Central memory CD8-positive, alpha-beta T cell (primary cell): ENCODE measurements around the gene DEFB113.
"Not testable (repeated sequence)": the region's sequence is repeated elsewhere in the genome, so short reads cannot be mapped to it uniquely, and the experiment has no call there.

Experiments used
- ATAC-seq: fragments of 150-1000 bp; cut with Tn5 transposase; replicated peaks from 2 replicates; pipeline ENCODE4 v1.10.0; 2022; ENCODE audit warnings: mild to moderate bottlenecking, moderate FRiP score, moderate number of reproducible peaks; ENCODE audit not compliant: poor library complexity, severe bottlenecking; ENCODE audit errors: extremely low read depth
- DNase-seq, 2 donors: peaks; one replicate each; pipeline ENCODE4 v3.0.0; 2021; ENCODE audit warnings: low spot score in 2 of 2
- H3K27ac Mint-ChIP-seq: one replicate; pipeline ENCODE4 v1.8.0; 2022; ENCODE audit warnings: low read depth, mild to moderate bottlenecking, moderate library complexity, mixed read lengths
- H3K27me3 Mint-ChIP-seq: one replicate; pipeline ENCODE4 v1.8.0; 2022; ENCODE audit warnings: mixed read lengths
- H3K36me3 Mint-ChIP-seq: one replicate; pipeline ENCODE4 v1.8.0; 2022; ENCODE audit warnings: mild to moderate bottlenecking, moderate library complexity, mixed read lengths; ENCODE audit not compliant: insufficient read depth
- H3K4me1 Mint-ChIP-seq: one replicate; pipeline ENCODE4 v1.8.0; 2022; ENCODE audit warnings: mixed read lengths
- H3K4me3 Mint-ChIP-seq: one replicate; pipeline ENCODE4 v1.8.0; 2022; ENCODE audit warnings: mild to moderate bottlenecking, moderate library complexity, mixed read lengths
- H3K9me3 Mint-ChIP-seq: one replicate; pipeline ENCODE4 v1.8.0; 2022; ENCODE audit warnings: mixed read lengths

The DEFB113 gene

DNA sequence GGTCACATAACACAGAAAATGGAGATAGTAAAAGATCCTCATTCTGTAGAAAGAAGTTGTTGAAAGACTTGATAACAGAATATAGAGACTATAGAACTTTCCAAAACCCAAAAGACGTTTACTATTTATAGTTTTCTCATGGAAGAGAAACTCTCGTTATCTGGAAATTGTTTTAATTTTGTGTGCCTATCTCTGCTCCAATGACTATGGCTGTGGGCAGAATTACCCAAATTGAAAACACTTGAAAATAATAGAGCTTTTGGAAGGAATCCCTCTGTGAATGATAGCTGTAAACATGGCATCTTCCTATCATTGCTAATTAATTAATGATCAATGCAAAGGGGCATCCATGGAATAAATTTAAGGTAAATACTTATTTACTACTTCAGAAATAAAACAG, 5.4 kb downstream of the DEFB113 start, which contains the start of gene DEFB114:
Gene DEFB114, minus strand, starts transcription at position 101 of the 400 bp plus-strand sequence. Its CDS starts 59 bp downstream, at position 42.
- no peak for ATAC-seq
- Mint-ChIP-seq H3K27me3 (no peaks in the 10 kb centered on the region), H3K4me3 (no peak within 1 kb of the TSS), H3K36me3 (no peaks in the 10 kb centered on the region), H3K4me1 (no peaks in the 10 kb centered on the region), H3K9me3 (peaks cover 8% of the 10 kb centered on the region), H3K27ac (no peak within 1 kb of the TSS)
- DNase-seq, result no peak

DNA sequence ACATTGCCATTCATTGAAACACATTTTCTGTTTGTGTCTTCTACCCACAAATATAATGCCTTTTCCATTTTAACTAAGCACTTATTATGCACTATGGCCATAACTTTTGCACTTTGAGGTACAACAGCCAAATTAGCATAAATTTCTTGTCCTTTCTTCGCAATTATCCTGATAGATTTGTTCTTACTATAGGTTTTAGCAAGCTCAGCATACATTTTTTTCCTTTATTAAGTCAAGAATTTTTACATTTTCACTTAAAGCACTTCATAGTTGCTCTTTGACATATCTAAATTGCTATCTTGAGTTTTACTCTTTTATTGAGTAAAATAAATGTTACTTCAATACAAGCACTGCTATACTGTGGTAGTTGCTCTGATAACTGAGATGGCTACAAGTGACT, 11.2 kb downstream of the DEFB113 start:
- Mint-ChIP-seq H3K4me3 (no peak overlapping the region), H3K9me3 (peaks cover 26% of the 10 kb centered on the region), H3K4me1 (no peaks in the 10 kb centered on the region), H3K36me3 (no peaks in the 10 kb centered on the region), H3K27ac (no peak overlapping the region), H3K27me3 (no peaks in the 10 kb centered on the region)
- ATAC-seq (no peak), DNase-seq (no peak)

DNA sequence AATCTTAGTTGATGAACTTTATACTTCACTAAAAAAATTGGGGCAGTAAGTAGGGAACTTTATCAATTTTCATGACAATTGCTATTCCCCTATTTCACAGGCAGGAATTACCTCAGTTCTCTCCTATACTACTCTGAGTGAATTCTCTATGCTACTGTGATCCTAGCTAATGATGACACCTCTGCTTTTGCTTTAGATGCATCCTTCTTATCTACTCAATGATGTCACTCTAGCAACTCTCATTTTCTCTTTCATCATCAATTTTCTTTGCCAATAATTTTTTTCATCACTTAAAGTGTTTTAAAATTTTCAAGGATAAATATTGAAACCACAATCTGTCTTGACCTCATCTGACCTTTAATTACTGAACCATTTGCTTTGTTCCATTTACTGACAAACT, 13.6 kb downstream of the DEFB113 start:
- Mint-ChIP-seq H3K9me3 (peaks cover 34% of the 10 kb centered on the region), H3K4me3 (no peak overlapping the region), H3K4me1 (no peaks in the 10 kb centered on the region), H3K36me3 (no peaks in the 10 kb centered on the region), H3K27ac (no peak overlapping the region), H3K27me3 (no peaks in the 10 kb centered on the region)
- no peak for DNase-seq
- no peak for ATAC-seq

DNA sequence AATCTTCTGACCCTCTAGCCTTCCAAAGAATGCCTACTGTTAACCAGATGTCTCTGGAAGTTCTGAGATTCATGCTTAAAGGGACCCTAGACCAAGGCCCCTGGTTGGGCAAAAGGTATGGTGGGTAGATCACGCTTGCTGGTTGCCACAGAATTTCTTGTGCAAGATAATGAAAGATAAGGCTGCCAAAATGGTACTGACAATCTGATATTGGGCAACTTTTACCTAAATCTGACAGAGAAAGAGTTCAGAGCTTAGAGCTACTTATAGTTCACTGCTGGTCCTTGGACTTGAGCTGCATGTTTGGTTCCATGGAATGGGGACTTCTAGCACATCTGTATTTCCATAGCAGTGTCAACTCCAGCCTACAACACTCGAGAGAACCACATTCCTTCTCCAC, 17.5 kb downstream of the DEFB113 start:
- Mint-ChIP-seq H3K27ac (no peak overlapping the region), H3K4me3 (no peak overlapping the region), H3K36me3 (no peaks in the 10 kb centered on the region), H3K4me1 (no peaks in the 10 kb centered on the region), H3K27me3 (no peaks in the 10 kb centered on the region), H3K9me3 (peaks cover 29% of the 10 kb centered on the region)
- DNase-seq (no peak), ATAC-seq (no peak)

DNA sequence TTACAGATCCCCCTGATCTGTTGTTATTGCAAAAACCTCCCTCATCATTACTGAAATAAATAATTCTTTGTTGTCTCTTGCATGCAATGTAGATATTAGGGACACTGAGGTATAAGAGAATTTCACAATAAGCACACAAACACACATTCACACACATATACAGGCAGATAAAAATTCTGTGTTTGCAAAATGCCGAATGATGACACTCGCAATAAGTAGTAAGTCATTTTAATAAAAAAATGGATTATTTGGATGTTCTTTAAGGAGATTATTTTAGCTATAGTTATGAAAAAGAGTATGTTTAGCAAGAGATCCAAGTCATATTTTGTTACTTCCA, 19.0 kb downstream of the DEFB113 start:
- Mint-ChIP-seq H3K9me3 (peaks cover 25% of the 10 kb centered on the region), H3K4me3 (no peak overlapping the region), H3K36me3 (no peaks in the 10 kb centered on the region), H3K27me3 (no peaks in the 10 kb centered on the region), H3K27ac (no peak overlapping the region), H3K4me1 (no peaks in the 10 kb centered on the region)
- no peak for ATAC-seq
- DNase-seq, result no peak

DNA sequence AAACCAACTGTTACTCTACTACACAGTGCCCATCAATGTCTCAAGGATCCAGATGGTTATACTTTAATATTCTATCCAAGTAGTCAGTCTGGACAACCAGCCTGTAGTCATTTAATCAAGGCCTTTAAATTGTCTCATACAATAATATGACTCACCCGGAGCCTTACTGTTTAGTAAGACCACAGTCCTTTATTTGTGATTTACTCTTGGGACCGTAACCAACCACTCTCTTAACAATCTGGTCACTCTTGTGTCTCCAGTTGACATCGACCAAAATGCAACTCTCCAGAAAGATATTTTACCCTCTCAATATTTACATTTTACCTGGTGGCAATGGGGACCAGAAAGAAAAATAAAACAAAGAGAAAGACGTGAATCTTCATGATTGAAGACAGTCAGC, 20.4 kb downstream of the DEFB113 start:
- Mint-ChIP-seq H3K9me3 (peaks cover 29% of the 10 kb centered on the region), H3K36me3 (no peaks in the 10 kb centered on the region), H3K27ac (no peak overlapping the region), H3K4me1 (no peaks in the 10 kb centered on the region), H3K4me3 (no peak overlapping the region), H3K27me3 (no peaks in the 10 kb centered on the region)
- DNase-seq, result no peak
- no peak for ATAC-seq

DNA sequence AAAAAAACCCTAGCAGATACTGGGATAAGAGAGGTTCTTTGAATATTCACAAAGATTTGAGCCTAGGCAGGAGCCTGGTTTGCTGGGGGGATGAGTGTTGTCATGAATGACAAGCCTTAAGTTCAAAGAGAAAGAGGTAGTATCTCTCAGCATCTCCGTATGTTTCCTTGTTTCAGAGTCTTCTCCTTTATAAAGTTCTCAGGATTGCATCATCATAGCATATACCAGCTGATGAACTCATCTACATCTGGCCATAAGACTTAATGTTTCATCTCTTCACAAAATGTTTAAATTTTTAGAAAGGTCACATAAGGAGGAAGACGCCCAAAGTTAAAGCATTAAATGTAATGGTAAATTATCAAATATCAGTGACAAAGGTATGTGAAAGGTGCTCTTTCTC, 22.6 kb downstream of the DEFB113 start:
- ATAC-seq (no peak), DNase-seq (no peak)
- Mint-ChIP-seq H3K36me3 (no peaks in the 10 kb centered on the region), H3K4me3 (no peak overlapping the region), H3K4me1 (no peaks in the 10 kb centered on the region), H3K27ac (no peak overlapping the region), H3K9me3 (peaks cover 20% of the 10 kb centered on the region), H3K27me3 (no peaks in the 10 kb centered on the region)

DNA sequence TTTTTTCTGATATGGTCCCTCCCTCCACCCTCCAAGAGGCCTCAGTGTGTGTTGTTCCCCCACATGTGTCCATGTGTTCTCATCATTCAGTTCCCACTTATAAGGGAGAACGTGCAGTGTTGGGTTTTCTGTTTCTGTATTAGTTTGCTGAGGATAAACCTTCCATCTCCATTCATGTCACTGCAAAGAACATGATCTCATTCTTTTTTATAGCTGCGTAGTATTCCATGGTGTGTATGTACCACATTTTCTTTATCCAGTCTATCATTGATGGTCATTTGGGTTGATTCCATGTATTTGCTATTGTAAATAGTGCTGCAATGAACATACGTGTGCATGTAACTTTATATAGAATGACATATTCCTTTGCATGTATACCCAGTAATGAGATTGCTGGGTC, 25.4 kb downstream of the DEFB113 start:
- not testable (repeated sequence) for H3K27ac Mint-ChIP-seq, H3K36me3 Mint-ChIP-seq, H3K27me3 Mint-ChIP-seq, ATAC-seq, H3K4me1 Mint-ChIP-seq, H3K4me3 Mint-ChIP-seq, DNase-seq
- peaks cover 20% of the 10 kb centered on the region for H3K9me3 Mint-ChIP-seq

DNA sequence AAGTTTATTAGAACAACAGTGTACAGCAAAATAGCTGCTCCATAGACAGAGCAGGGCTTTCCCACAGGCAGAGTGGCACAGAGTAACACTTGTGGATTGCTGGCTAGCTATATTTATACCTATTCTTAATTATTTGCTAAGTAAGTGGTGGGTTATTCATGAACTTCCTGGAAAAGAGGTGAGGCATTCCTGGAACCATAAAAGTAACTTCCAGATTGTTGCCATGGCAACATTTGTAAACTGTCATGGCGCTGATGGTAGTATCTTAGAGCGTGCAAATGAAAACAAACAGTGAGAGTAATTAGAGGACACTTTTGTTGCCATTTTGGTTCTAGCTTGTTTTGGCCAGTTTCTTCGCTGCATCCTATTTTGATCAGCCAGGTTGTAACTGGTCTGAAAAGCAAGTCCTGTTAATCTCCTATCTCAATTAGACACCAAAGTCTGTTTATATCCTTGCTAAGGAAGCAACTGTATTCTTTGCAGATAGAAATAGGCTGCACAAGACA, 29.4 kb downstream of the DEFB113 start:
- Mint-ChIP-seq H3K27ac (no peak overlapping the region), H3K9me3 (peaks cover 20% of the 10 kb centered on the region), H3K27me3 (no peaks in the 10 kb centered on the region), H3K4me1 (no peaks in the 10 kb centered on the region), H3K36me3 (no peaks in the 10 kb centered on the region), H3K4me3 (no peak overlapping the region)
- no peak for ATAC-seq
- no peak for DNase-seq

DNA sequence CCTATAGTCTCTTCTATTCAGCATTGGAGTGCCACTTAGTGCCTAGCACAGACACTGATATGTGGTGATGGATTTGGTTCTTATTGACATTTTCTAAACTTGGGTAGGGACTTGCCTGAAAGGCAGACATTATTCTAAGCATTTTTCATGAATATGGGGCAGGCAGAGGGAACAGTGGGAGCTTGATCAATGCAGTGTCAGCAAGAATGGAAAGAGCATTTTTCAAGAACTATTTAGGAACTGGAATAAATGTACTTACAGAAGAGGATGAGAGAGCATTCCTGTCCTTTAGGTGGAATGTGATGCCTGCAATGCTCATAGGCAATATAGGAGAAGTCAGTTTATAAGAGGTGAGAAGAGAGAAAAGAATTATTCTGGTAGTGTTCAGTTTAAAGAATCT, 31.6 kb downstream of the DEFB113 start:
- ATAC-seq (no peak), DNase-seq (no peak)
- peaks cover 2% of the 10 kb centered on the region for H3K36me3 Mint-ChIP-seq
- H3K4me3 Mint-ChIP-seq, result no peak overlapping the region
- peaks cover 8% of the 10 kb centered on the region for H3K9me3 Mint-ChIP-seq
- no peak overlapping the region for H3K27ac Mint-ChIP-seq
- no peaks in the 10 kb centered on the region for H3K4me1 Mint-ChIP-seq
- H3K27me3 Mint-ChIP-seq, result no peaks in the 10 kb centered on the region

DNA sequence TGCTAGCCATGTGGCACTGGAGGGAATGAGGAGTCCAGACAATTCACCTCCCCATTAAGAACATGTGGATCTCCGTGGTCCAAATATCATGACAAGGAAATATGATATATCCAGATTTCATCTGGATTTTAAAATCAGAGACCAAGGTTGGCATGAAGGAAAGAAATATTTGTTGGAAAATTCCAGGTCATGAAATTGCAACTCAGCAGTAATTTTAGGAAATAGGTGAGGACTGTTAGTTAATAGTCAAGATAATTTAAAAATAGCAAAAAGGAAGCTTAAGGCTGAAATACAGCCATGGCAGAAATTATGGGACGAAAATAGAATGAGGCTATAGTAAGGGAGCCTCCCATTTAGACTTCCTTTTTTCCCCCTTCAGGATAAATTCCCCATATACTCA, 32.4 kb downstream of the DEFB113 start:
- ATAC-seq (no peak), DNase-seq (no peak)
- Mint-ChIP-seq H3K4me3 (no peak overlapping the region), H3K4me1 (no peaks in the 10 kb centered on the region), H3K27ac (no peak overlapping the region), H3K36me3 (peaks cover 2% of the 10 kb centered on the region), H3K27me3 (no peaks in the 10 kb centered on the region), H3K9me3 (peaks cover 8% of the 10 kb centered on the region)

DNA sequence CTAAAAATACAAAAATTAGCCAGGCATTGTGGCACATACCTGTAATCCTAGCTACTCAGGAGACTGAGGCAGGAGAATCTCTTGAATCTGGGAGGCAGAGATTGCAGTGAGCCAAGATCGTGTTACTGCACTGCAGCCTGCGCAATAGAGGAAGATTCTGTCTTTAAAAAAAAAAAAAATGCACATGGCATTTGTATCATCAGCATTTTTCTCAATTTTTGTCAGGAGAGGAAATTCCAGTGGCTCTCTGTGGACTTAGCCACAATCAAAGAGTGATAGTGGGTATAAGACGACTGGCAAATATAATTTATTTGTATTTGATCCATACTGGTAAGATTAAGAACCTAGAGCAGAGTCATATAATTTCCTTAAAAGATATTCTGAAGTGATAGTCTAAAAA, 34.0 kb downstream of the DEFB113 start:
- DNase-seq (no peak), ATAC-seq (no peak)
- Mint-ChIP-seq H3K4me3 (no peak overlapping the region), H3K4me1 (no peaks in the 10 kb centered on the region), H3K27me3 (no peaks in the 10 kb centered on the region), H3K36me3 (peaks cover 2% of the 10 kb centered on the region), H3K9me3 (peaks cover 14% of the 10 kb centered on the region), H3K27ac (no peak overlapping the region)

DNA sequence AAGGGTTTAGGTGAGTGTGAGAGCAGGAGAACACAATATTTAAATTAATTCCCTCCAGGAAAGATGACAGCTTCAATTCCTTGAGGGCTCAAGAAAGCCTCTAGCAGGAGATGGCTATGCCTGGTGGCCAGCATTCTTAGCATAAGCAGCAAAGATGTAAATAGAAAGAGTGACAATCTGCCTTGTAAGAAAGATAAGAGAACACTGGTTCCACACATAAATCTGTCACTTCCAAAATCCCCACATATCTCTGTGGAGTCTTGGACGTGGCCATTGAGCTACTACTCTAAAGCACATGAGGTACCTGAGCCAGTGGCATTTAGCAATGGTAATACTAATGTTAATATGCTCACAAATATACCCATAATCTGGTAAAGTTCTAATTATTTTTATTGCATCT, 34.7 kb downstream of the DEFB113 start:
- H3K4me3 Mint-ChIP-seq, result no peak overlapping the region
- no peaks in the 10 kb centered on the region for H3K27me3 Mint-ChIP-seq
- H3K36me3 Mint-ChIP-seq, result peaks cover 2% of the 10 kb centered on the region
- DNase-seq (no peak), ATAC-seq (no peak)
- H3K4me1 Mint-ChIP-seq, result no peaks in the 10 kb centered on the region
- H3K9me3 Mint-ChIP-seq, result peaks cover 14% of the 10 kb centered on the region
- no peak overlapping the region for H3K27ac Mint-ChIP-seq

DNA sequence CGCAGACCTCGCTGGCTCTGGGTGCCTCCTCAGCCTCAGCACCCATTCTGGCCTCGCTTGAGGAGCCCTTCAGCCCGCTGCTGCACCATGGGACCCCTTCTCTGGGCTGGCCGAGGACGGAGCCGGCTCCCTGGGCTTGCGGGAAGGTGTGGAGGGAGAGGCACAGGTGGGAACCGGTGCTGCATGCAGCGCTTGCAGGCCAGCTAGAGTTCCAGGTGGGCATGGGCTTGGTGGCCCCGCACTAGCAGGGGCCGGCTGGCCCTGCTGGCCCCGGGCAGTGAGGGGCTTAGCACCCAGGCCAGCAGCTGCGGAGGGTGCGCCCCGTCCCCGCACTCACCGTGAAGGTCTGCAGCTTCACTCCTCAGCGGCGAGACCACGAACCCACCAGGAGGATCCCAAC, 35.9 kb downstream of the DEFB113 start:
- Mint-ChIP-seq H3K9me3 (peaks cover 14% of the 10 kb centered on the region), H3K27ac (no peak overlapping the region), H3K4me3 (no peak overlapping the region), H3K36me3 (peaks cover 2% of the 10 kb centered on the region), H3K27me3 (no peaks in the 10 kb centered on the region), H3K4me1 (no peaks in the 10 kb centered on the region)
- no peak for ATAC-seq
- DNase-seq, result no peak
